ELR (cell line): Measurements from ENCODE around the gene MORN5.

Experiments used
- DNase-seq: peaks from one replicate; pipeline ENCODE4 v3.0.0-alpha.2; 2015; ENCODE audit warnings: low read depth

MORN5 gene

DNA sequence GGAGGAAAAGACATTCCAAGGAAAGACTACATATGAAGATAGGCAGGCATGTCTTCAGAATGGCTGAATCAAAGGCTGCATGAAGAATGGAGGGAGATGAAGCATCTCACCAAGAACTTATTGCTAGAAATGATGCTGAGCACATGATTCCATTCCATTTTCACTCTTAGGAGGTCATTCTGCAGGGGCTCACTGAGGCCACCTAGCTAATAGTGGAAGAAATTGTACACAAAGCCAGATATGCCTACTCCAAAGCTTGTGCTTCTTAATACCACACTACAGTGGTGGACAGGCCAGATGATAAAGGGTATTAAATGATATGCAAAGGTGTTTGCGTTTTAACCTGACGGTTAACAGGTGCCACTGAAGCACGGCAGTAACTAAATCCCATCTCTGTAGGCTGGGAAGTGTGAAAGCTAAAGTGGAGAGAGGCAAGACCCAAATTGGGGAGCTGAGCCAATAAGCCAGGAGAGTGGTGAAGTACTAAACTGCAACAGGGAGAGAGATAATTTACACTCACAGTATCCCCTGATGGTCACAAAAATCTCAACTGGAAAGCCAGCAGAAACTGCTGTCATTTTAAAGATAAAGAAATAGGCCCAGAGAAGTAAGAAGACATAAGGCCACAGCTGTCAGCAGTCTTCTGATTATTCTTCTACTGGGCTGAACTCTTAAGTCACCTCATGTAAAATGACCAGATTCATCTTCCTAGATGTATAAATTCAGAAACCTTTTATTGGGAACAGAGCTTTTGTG lies 14.7 kb upstream of the MORN5 start:
- DNase-seq: peak; percentile 26

DNA sequence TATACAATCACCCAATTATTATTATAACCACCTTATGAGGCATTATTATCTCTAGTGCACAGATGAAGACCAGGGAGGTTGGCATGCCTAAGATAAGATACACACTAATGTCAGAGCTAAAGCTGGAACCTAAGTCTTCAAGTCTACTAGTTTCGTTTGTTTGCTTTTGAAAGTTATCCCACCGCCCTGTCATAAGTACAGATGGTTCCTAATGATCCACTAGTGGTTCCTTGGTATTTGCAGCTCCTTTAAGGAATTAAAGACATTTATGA lies 14.2 kb upstream of the MORN5 start:
- no peak for DNase-seq

DNA sequence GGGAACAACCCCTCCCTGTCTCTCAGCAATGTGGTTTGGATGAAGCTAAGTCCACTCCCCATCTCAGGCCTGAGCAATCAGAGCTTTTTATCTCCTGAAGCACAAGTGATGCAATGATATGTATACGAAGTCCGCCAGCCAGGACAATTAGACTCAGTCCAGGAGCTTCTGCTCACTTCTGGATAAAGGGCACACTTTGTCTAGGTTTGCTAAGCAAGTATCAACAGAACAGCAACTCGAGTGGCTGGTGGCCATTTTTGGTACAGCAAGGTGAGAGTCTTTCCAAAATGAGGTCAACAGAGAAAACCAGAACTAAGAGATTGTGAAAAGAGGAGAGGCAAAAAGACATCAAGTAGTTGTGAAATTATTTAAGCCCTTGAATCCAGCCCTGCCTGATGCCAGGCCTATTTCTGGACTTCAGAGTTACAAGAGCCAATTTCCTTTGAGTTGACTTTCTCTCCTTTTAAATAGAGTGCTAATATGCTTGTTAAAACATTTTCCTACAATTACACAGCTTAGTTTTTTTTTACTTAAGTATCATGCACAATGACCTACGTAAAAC lies 8.4 kb upstream of the MORN5 start:
- DNase-seq: no peak

DNA sequence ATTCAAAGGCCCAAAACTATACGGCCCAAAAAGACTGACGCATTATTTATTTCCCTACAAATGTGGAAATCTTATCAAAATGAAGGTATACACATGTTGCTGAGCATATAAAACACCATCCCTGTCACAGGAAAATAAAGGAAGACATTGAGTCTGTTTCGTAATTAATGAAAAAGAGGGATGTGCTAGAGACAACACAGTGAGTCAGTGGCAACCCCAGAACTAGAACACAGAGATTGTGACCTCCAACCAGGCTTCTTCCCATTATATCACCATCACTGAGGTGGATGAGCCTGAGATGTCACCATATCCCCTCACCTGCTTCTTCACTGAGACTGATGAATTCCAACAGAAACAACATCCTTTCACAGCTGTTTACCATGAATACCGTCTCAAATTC lies 3.9 kb upstream of the MORN5 start:
- no peak for DNase-seq

DNA sequence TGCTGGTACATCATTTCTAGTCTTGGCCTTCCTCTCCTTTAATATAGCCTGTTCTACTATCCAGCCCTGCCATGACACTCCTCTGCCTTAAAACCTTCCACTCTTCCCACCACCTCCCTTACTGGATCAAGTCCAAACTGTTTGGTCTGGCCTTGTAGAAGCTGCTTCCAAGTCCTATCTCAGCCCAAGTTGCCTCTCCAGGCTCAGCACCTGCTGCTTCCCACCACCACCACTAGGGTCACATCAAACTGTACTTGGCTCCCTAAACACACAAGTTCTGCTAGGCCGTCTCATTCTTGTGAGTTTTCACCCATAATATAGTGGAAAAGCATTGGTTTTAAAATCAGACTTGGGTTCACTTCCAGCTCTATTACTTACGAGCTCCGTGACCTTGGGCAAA lies 1.5 kb upstream of the MORN5 start:
- DNase-seq: peak; percentile 72

DNA sequence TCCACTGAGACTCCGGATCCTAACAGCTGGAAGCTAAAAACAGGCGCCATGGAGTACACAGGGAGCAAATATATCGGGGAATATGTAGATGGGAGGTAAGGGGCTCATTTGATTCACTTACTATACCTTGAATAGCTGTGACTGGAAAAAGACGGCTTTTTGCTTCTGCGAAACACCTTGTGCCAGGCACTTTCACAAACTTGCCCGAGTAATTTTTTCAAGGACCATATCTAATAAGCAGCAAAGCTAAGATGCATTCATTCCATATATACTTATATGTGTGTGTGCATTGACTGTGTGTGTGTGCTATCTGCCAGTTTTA lies 178 bp downstream of the MORN5 start:
- no peak for DNase-seq

DNA sequence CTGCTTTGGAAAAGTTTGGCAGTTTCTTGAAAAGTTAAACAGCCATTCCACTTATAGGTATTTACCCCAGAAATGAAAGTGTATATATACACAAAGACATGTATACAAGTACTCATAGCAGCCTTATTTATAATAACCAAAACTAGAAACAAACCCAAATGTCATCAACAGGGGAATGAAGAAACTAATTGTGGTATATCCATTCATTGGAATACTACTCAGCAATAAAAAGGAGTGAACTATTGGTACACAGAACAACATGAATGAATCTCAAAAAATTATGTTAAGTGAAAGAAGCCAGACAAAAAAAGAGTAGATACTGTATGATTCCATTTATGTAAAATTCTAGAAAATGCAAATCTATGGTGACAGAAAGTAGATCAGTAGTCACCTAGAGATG lies 2.7 kb downstream of the MORN5 start:
- no peak for DNase-seq

DNA sequence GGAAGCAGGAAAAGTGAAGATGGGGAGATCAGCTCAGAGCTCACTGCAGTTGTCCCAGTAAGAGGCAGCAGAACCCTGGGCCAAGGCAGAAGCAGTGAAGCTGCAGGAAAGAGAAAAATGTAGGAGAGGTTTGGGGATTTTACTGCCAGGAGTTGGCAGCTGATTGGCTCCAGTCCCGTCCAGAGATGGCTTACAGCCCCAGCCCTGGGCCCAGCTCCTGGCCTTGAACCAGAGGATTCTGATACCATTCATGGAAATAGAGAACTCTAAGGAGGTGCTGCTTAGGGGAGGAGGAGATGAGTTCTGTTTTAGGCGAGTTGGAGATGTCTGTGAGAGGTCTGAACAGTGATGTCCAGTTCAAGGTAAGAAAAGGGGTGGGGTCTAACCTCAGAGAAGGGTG lies 4.6 kb downstream of the MORN5 start:
- DNase-seq: no peak

DNA sequence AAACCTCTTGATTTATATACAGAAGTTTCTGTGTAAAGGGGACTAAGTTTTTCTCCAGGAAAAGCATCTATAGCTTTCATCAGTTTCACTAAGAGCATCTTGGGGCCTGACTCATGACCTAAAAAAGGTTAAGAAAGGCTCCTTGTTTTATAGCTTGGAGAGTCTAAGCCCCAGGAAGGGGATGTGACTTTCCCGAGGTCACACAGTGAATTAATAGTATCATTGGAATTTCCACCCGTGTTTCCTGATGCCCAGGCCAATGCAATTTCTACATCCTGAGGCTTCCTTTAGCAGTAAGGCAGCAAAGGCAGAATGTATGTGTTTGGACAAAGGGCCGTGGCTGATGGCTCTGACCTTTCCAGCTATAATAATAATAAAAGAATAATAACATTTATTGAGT lies 8.6 kb downstream of the MORN5 start:
- DNase-seq: peak; percentile 48

DNA sequence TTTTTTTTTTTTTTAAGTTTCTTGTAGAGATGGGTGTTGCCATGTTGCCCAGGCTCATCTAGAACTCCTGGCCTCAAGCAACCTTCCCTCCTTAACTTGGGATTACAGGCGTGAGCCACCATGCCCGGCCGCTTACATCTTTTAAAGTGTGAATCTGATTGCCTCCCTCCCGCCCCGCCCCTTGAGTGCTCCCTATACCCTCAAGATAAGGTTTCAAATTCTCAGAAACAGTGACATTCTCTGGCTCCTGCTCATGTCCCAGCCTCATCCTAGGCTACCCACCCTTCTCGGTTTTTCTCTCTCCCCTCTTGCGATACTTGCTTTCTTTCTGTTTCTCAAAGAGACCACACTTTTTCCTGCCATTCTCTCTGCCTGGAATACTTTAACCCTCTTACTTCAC lies 12.4 kb downstream of the MORN5 start:
- no peak for DNase-seq

DNA sequence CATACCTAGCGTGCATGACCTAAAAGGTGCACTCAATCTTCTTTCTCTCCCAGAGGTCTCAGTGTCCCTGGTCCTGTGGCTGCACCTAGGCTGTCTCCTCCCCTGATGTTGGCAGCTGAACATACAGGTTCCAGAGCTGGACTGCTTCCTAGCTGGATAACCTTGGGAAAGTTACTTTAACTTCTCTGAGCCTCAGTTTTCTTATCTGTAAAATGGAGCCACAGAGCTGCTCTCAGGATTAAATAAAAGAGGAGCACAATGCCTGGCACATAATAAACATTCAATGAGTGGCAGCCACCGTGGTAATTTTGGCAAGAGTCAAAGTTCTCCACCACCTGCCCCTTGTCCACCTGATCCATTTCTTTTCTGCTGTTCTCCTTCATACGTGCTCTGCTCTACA lies 14.0 kb downstream of the MORN5 start:
- no peak for DNase-seq

DNA sequence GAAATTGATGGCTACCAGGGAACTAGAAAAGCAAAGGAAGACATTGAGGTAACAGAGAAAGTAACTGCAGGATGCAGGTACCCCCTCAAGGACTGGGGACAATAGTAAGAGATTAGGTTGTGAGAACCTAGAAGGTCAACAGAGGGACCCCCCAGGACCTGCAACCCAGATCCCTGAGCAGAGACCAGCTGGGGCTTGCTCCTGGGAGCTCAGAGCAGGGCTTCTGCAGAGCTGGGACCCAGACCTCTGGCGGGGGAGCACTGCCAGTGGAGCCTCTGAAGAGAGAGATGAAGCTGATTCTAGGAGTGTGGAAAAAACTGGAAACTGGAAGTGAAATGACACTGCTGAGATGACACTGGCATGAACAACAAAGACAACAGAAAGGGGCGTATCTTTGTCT lies 17.2 kb downstream of the MORN5 start:
- no peak for DNase-seq

DNA sequence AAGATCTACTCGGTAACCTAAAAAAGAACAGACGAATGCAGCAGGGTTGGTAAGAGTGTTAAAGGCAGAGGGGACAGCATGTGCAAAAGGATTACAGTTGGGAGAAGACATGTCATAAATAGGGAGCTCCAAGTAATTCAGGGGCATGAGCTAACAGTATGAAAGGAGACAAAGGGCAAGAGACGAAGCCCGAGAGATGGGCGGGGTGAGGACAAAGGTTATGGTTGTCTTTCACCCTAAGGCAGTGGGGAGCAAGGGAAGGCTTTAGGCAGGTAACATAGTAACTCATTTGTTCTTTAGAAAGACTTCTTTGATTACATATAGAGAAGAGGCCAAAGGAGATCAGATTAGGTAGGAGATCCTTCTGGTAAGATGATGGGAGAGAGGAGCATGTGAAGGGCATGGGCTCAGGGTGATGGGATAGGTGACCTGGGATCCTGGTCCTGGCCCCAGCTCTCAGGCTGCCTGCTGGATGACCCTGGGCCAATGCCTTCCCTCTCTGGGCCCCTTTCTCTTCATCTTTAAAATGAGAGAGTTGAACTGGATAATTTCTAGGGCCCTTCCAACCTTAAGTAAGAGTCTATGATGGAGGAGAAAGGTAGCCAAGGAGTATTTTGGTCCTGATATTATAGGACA lies 19.5 kb downstream of the MORN5 start:
- no peak for DNase-seq

DNA sequence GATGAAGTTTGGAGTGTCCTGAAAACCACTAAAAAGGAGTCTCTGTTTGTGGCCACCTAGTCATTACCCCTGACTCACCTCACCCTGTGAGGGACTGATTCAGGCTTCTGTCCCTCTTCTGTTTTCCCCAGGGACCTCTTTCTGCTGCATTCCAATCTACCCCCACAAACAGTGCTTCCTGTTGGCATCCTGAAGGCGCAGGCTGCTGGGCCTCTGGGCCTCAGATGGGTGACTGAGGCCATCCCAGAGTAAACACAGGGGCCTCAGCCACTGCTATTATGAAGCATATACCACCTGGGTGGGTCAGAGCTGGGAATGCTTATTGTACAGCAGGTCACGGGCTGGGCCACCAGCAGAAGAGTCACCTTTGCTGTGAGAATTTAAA lies 20.0 kb downstream of the MORN5 start:
- peak; percentile 73 for DNase-seq

DNA sequence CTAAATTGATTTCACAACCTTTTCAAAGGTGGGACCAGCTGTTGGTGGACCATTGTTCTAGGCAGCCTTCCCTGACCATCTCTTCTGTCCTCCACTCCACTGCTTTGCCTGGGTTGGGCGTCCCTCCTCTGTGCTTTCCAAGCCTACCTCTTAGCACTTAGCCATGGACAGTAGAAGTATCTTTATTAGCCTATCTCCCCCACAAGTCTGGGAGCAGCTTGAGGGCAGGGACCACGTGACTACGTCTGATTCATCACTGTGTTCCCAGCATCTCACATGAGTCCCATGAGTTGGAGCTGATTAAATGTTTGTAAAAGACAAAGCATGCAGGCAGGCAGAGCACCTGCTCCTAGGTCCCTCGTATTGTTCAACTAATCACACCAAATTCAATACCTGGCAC lies 20.9 kb downstream of the MORN5 start:
- DNase-seq: peak; percentile 87

DNA sequence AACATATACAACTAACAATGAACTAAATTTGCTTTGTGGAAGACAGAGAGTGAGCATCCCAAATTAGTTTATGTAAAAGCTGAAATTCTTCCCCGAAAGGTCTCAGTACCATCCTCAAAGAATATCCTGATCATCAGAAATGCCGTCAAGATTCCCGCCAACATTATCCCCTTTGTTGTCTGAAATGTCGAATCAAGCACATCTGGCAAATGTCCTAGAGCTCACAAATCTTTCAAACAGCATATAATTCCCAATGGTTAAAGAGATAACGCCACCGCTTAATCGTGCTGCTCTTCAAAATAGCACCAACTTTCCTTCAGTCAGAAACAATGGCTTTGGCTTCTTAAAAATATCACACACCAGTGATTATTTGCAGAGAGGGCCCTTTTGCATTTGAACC lies 23.8 kb downstream of the MORN5 start:
- no peak for DNase-seq

DNA sequence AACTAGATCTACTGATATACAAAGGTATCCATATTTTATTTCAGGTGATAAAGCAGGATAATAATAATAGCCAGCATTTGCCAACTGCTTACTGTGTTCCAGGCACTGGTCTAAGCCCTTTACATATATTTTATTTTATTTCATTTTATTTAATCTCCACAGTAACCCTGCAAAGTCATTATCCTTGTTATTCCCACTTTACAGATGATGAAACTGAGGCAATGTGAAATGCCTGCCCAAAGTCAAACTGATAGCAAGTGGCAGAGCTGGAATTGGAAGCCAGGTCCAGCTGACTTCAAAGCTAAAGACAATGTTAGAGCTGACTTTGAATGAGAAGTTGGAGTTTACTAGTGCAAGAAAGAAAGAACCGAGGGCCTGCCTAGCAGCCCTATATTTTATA lies 24.8 kb downstream of the MORN5 start:
- no peak for DNase-seq

DNA sequence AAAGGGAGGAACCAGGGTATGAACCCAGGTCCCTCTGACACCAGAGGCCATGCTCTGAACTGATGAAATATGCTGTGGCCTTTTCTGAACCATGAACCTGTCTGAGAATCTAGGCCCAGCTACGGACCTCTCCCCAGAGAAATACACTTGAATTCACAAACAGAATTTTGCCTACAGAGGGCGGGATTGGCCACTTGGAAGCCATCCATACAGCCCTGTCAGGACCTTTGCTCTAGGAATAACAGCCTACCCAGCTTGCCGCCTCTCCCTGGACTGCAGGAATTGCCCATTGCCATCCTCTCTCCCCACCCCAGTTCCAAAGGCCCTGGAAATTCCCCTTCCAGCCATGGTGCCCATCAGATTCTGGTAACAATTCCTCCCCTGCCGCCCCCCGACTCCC lies 26.6 kb downstream of the MORN5 start:
- DNase-seq: no peak

DNA sequence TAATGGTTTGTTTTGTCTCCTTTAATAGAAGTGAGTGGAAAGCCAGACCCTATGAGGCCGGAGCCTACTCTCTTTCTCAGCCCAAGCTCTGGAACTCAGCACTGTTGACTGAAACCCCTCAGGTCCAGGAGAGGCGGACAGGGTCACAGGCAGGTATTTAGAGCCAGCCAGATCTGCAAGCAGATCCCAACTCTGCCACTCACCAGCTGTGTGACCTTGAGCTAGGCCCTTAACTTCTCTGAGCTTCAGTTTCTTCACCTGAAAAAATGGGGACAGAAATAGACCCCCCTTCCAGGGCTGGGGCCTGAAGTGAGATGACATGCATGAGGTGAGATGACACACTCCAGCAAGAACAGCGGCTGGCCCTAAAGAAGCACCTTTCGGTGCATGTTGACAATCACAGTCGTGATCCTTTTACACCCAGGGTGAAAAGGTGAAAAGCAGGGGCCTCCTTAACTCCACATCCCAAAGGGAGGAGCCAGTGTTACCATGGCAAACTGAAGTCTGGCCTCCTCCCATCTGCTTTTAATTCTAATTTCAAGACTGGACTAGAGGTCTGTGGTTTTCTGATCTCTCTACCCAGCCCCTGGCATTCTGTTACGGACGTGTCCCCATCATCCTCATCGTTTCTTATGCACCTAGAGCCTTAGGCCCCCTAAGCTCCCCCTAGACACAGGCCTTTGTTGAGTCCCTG lies 27.2 kb downstream of the MORN5 start:
- DNase-seq: no peak

DNA sequence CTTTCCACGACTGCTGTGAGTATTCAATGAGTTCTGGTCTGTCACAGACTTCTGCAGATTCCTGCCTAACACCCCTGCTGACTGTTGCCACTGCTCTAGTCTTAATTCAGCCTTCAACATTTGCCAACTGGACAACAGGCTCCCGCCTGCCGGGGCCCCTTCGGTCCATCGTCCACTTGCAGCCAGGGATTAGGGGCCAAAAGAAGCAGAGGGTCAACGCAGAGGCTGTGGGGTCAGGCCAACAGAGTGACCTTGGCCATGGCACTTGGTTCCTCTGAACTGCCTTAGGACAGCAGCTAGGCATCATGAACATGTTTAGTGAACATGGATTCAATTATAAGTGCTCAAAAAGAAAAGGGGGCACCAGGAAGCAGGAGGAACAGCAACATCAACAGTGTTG lies 28.7 kb downstream of the MORN5 start:
- DNase-seq: no peak

DNA sequence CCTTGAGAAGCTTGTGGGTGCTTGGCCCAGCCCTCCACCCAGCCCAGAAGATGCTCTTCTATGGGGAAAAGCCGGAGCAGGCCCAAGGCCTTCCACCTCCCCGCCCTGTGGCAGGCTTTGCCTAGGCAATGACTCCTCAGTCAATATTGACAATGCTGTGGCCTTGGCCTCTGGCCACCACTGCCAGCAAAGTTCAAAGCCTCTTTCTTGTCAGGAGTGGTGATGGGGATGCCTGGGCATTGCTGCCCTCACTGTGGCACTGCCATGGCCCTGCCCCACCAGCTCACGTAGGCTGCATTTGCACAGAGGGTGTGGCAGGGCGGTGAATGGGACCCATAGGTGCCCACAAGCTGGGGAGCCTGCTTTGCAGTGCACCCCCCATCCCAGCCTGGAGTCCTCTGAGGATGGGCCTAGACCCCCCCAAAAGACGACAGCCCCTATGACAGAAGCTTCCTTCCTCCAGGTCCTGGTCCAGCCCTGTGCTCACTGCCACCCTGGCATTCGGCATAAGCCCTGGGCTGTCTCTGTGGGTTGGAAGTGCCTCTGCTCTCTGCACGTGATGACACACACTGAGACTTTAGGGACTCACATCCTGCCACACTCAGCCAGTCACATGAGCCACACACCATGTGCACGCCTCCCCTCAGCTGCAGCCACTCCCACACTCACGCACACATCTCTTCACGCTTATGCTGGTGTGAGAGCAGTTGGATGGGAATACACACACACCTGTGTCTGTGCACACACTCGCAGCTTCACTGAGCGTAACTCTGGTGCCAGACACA lies 31.1 kb downstream of the MORN5 start:
- peak; percentile 85 for DNase-seq

DNA sequence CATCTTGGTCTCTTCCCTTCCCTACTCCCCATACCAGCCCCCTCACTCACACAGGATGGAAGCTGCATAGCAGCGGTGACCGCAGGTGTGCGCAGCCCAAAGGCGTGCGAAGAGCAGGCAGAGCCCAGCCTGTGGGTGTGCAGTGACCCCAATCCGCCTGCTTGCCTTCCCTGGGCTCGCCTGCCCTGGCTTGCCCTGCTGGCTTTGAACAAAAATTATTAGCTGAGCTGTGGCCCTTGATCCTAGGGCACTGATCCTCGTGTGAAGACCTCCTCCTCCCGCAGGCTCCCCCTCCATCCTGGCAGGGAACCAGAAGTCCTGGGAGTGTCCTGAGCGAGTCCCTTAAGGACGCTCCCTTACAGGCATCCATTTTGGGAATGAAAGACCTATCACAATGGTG lies 31.9 kb downstream of the MORN5 start:
- DNase-seq: no peak
